HepG2 (cell line): ENCODE measurements around the gene PSMB10. TPM values are rescaled to one million over a fixed set of nuclear protein-coding genes. Genes with fewer than 3 reads are reported as not detected.

Experiments
- CEBPG ChIP-seq: IDR thresholded peaks from 2 replicates; pipeline ENCODE4 v1.6.1; 2016
- HDAC6 ChIP-seq: fragments of 200-600 bp; sonication (generic); IDR thresholded peaks from 2 replicates; pipeline ENCODE4 v1.7.0; 2017; ENCODE audit warnings: mild to moderate bottlenecking, antibody characterized with exemption, low read length, low read depth
- MZF1 ChIP-seq: sonication (generic); formaldehyde crosslinking; IDR thresholded peaks from 2 replicates; pipeline ENCODE4 v1.8.1; 2023; ENCODE audit warnings: mild to moderate bottlenecking, missing genetic modification reagents, borderline replicate concordance
- PPARG ChIP-seq: conservative IDR thresholded peaks from 2 replicates; pipeline ENCODE4 v1.6.1; 2016; ENCODE audit warnings: missing biosample characterization, missing genetic modification reagents
- TAF1 ChIP-seq: sonication (generic); formaldehyde crosslinking; IDR thresholded peaks from 2 replicates; pipeline ENCODE4 v1.4.0; 2020; ENCODE audit warnings: missing genetic modification reagents
- TEAD3 ChIP-seq: optimal IDR thresholded peaks from 2 replicates; pipeline ENCODE3; 2016; ENCODE audit warnings: borderline replicate concordance
- ZNF282 ChIP-seq: fragments of 450-650 bp; IDR thresholded peaks from 2 replicates; pipeline ENCODE4 v1.6.1; 2018; ENCODE audit not compliant: partially characterized antibody
- ZNF567 ChIP-seq: sonication (generic); formaldehyde crosslinking; IDR thresholded peaks from 2 replicates; pipeline ENCODE4 v1.8.1; 2023; ENCODE audit warnings: mild to moderate bottlenecking, missing genetic modification reagents, borderline replicate concordance
- ZNF761 ChIP-seq: sonication (generic); formaldehyde crosslinking; conservative IDR thresholded peaks from 2 replicates; pipeline ENCODE4 v1.4.0; 2020; ENCODE audit warnings: mild to moderate bottlenecking, missing genetic modification reagents
- ZNF773 ChIP-seq: sonication (generic); formaldehyde crosslinking; IDR thresholded peaks from 2 replicates; pipeline ENCODE4 v1.4.0; 2020; ENCODE audit warnings: missing genetic modification reagents, borderline replicate concordance
- ZNF792 ChIP-seq: IDR thresholded peaks from 2 replicates; pipeline ENCODE4 v1.6.1; 2016
- ZNF879 ChIP-seq: sonication (generic); formaldehyde crosslinking; IDR thresholded peaks from 2 replicates; pipeline ENCODE4 v1.8.1; 2023; ENCODE audit warnings: missing genetic modification reagents
- polyA plus RNA-seq, 8 experiments: library from polyadenylated mRNA; depleted of rRNA in 3 of 8; stranded (reverse) in 7 of 8; unstranded in 1 of 8; fragments of >200 nt; fragmentation: Illumina TruSeq in 4 of 8; extraction: Trizol in 4 of 8; gene quantifications; 2 replicates each; pipeline versions ENCODE4 v1.2.1 to v1.2.3, GENCODE V29; 2011 to 2016; ENCODE audit warnings: low read depth in 4 of 8, missing spikeins in 1 of 8, mixed read lengths in 1 of 8; ENCODE audit not compliant: insufficient read depth in 1 of 8
- total RNA-seq, 5 experiments: library from RNA; depleted of rRNA; stranded (reverse); fragments of >200 nt; fragmentation: Illumina TruSeq; extraction: Trizol; gene quantifications; 2 replicates each; pipeline ENCODE4 v1.2.3, GENCODE V29; 2016; ENCODE audit warnings: low read depth in 1 of 5
- TF ChIP-seq, protein P1 (sequence below): sonication (generic); formaldehyde crosslinking; IDR thresholded peaks from 2 replicates; pipeline ENCODE4 v1.5.0; 2020; ENCODE audit warnings: missing genetic modification reagents
- TF ChIP-seq, protein P2 (sequence below): sonication (generic); formaldehyde crosslinking; IDR thresholded peaks from 2 replicates; pipeline ENCODE4 v1.4.0; 2020; ENCODE audit warnings: mild to moderate bottlenecking, missing genetic modification reagents
- TF ChIP-seq, protein P3 (sequence below): sonication (generic); formaldehyde crosslinking; IDR thresholded peaks from 2 replicates; pipeline ENCODE4 v1.5.0; 2020; ENCODE audit warnings: mild to moderate bottlenecking, missing genetic modification reagents, borderline replicate concordance
- TF ChIP-seq, protein P4 (sequence below): sonication (generic); formaldehyde crosslinking; IDR thresholded peaks from 2 replicates; pipeline ENCODE4 v1.4.0; 2020; ENCODE audit warnings: mild to moderate bottlenecking, low read depth, missing genetic modification reagents
- TF ChIP-seq, protein P5 (sequence below): IDR thresholded peaks from 2 replicates; pipeline ENCODE4 v1.6.1; 2012; ENCODE audit warnings: inconsistent platforms
- TF ChIP-seq, protein P6 (sequence below): sonication (generic); formaldehyde crosslinking; conservative IDR thresholded peaks from 2 replicates; pipeline ENCODE4 v1.4.0; 2020; ENCODE audit warnings: missing genetic modification reagents

The PSMB10 gene
- total and polyA plus RNA-seq, 2 of the 13 experiments (the other 11 are each of a cell fraction or from before 2014, with no cell fraction given) = 12.7 to 65.9 TPM

DNA sequence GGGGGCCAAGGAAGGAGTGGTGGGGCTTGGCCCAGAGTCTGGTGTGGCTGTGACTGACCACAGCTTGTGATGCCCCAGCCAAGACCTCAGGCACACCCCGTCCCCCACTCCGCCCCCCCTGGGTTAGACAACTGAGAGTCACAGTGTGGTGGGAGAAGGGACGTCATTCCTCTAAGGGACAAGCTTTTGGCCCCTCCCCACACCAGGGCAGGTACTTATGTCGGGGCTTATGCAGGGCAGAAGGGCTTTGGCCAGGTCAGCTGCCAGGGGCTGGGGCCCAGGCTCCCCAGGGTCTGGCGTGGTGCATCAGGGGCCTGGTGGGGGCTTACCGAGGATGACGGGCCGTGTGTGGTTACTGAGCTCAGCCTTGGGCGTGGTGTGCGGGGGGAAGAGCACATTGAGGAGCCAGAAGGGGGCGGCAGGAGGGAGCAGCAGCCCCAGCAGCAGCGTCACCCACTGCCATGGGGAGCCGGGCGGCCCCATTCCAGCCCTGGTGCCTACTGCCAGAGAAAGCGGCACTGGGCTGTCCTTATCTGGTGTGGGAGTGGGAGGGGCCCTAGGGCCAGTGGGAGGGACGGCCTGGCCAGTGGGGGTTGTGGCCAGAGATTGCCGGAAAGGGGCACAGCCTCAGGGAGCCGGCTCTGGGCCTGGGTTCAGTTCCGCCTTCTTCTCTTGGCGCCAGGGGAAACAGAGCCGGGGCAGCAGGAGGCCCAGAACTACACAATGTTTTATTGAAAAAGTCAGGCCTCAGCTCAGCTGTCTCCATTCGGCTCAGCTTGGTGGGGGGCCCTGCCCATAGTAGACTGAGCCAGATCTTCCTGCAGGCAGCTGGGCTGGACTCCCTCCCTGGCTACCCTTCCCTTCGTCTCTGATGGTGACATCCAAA, 7.2 kb upstream of the PSMB10 start, which contains the start of gene LCAT (continued):
- TF ChIP-seq, protein P1, sequence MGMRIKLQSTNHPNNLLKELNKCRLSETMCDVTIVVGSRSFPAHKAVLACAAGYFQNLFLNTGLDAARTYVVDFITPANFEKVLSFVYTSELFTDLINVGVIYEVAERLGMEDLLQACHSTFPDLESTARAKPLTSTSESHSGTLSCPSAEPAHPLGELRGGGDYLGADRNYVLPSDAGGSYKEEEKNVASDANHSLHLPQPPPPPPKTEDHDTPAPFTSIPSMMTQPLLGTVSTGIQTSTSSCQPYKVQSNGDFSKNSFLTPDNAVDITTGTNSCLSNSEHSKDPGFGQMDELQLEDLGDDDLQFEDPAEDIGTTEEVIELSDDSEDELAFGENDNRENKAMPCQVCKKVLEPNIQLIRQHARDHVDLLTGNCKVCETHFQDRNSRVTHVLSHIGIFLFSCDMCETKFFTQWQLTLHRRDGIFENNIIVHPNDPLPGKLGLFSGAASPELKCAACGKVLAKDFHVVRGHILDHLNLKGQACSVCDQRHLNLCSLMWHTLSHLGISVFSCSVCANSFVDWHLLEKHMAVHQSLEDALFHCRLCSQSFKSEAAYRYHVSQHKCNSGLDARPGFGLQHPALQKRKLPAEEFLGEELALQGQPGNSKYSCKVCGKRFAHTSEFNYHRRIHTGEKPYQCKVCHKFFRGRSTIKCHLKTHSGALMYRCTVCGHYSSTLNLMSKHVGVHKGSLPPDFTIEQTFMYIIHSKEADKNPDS (CRISPR knock-in tag) = no peak; the same call in 1 of the 2 replicates
- TF ChIP-seq ZNF792 (CRISPR knock-in tag) (peak; percentile 79; the same call in 1 of the 2 replicates), TAF1 (peak; percentile 75; the same call in 1 of the 2 replicates), ZNF761 (CRISPR knock-in tag) (peak; percentile 9; the same call in 1 of the 2 replicates), MZF1 (CRISPR knock-in tag) (0 out of 2 replicates have a peak, but pooled peaks have one; percentile 61), ZNF282 (no peak), CEBPG (CRISPR knock-in tag) (no peak; the same call in 1 of the 2 replicates), ZNF879 (CRISPR knock-in tag) (0 out of 2 replicates have a peak, but pooled peaks have one; percentile 71), TEAD3 (peak; percentile 69), ZNF567 (CRISPR knock-in tag) (0 out of 2 replicates have a peak, but pooled peaks have one; percentile 2), PPARG (CRISPR knock-in tag) (peak; percentile 22; the same call in 1 of the 2 replicates), ZNF773 (no peak), HDAC6 (no peak)
- TF ChIP-seq, protein P2, sequence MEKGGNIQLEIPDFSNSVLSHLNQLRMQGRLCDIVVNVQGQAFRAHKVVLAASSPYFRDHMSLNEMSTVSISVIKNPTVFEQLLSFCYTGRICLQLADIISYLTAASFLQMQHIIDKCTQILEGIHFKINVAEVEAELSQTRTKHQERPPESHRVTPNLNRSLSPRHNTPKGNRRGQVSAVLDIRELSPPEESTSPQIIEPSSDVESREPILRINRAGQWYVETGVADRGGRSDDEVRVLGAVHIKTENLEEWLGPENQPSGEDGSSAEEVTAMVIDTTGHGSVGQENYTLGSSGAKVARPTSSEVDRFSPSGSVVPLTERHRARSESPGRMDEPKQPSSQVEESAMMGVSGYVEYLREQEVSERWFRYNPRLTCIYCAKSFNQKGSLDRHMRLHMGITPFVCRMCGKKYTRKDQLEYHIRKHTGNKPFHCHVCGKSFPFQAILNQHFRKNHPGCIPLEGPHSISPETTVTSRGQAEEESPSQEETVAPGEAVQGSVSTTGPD (CRISPR knock-in tag) = peak; percentile 76
- TF ChIP-seq, protein P3, sequence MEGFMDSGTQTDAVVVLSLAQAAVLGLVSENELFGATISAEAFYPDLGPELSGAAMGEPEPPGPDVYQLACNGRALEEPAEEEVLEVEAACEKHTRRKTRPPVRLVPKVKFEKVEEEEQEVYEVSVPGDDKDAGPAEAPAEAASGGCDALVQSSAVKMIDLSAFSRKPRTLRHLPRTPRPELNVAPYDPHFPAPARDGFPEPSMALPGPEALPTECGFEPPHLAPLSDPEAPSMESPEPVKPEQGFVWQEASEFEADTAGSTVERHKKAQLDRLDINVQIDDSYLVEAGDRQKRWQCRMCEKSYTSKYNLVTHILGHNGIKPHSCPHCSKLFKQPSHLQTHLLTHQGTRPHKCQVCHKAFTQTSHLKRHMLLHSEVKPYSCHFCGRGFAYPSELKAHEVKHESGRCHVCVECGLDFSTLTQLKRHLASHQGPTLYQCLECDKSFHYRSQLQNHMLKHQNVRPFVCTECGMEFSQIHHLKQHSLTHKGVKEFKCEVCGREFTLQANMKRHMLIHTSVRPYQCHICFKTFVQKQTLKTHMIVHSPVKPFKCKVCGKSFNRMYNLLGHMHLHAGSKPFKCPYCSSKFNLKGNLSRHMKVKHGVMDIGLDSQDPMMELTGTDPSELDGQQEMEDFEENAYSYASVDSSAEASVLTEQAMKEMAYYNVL (CRISPR knock-in tag) = peak; percentile 52; the same call in 1 of the 2 replicates
- TF ChIP-seq, protein P4, sequence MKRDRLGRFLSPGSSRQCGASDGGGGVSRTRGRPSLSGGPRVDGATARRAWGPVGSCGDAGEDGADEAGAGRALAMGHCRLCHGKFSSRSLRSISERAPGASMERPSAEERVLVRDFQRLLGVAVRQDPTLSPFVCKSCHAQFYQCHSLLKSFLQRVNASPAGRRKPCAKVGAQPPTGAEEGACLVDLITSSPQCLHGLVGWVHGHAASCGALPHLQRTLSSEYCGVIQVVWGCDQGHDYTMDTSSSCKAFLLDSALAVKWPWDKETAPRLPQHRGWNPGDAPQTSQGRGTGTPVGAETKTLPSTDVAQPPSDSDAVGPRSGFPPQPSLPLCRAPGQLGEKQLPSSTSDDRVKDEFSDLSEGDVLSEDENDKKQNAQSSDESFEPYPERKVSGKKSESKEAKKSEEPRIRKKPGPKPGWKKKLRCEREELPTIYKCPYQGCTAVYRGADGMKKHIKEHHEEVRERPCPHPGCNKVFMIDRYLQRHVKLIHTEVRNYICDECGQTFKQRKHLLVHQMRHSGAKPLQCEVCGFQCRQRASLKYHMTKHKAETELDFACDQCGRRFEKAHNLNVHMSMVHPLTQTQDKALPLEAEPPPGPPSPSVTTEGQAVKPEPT (CRISPR knock-in tag) = no peak
- TF ChIP-seq, protein P5, sequence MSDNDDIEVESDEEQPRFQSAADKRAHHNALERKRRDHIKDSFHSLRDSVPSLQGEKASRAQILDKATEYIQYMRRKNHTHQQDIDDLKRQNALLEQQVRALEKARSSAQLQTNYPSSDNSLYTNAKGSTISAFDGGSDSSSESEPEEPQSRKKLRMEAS = no peak
- TF ChIP-seq, protein P6, sequence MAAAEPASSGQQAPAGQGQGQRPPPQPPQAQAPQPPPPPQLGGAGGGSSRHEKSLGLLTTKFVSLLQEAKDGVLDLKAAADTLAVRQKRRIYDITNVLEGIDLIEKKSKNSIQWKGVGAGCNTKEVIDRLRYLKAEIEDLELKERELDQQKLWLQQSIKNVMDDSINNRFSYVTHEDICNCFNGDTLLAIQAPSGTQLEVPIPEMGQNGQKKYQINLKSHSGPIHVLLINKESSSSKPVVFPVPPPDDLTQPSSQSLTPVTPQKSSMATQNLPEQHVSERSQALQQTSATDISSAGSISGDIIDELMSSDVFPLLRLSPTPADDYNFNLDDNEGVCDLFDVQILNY (CRISPR knock-in tag) = peak; percentile 58; the same call in 1 of the 2 replicates
